KMS-11 (cell line): ENCODE results near the gene STIM2.

ENCODE experiments used
- H2AFZ ChIP-seq: fragments of 200-600 bp; sonication (generic); 2 replicates; pipeline ENCODE4 v1.6.1; 2016; ENCODE audit warnings: antibody characterized with exemption, mixed run types, low read depth
- H3K27ac ChIP-seq: fragments of 200-600 bp; sonication (generic); 2 replicates; pipeline ENCODE4 v1.6.1; 2016; ENCODE audit warnings: mild to moderate bottlenecking, mixed run types
- H3K27me3 ChIP-seq: fragments of 200-600 bp; sonication (generic); 2 replicates; pipeline ENCODE4 v1.6.1; 2017; ENCODE audit warnings: mild to moderate bottlenecking, low read depth, mixed run types, moderate library complexity; ENCODE audit not compliant: insufficient read depth
- H3K36me3 ChIP-seq: fragments of 200-600 bp; sonication (generic); 2 replicates; pipeline ENCODE4 v1.6.1; 2017; ENCODE audit warnings: mild to moderate bottlenecking, mixed run types; ENCODE audit not compliant: insufficient read depth
- H3K4me1 ChIP-seq: fragments of 200-600 bp; sonication (generic); 2 replicates; pipeline ENCODE4 v1.6.1; 2016; ENCODE audit warnings: mild to moderate bottlenecking, low read depth, mixed run types; ENCODE audit not compliant: poor library complexity, severe bottlenecking
- H3K4me2 ChIP-seq: fragments of 200-600 bp; sonication (generic); 2 replicates; pipeline ENCODE4 v1.7.0; 2016; ENCODE audit warnings: mild to moderate bottlenecking, mixed run types
- H3K4me3 ChIP-seq: fragments of 200-600 bp; sonication (generic); IDR thresholded peaks from 2 replicates; pipeline ENCODE4 v1.6.1; 2017; ENCODE audit warnings: low read depth, low read length, mixed read lengths; ENCODE audit not compliant: insufficient read depth
- H3K79me2 ChIP-seq: fragments of 200-600 bp; sonication (generic); 2 replicates; pipeline ENCODE4 v1.6.1; 2016; ENCODE audit warnings: low read depth, mixed run types; ENCODE audit not compliant: insufficient read depth
- H3K9ac ChIP-seq: fragments of 200-600 bp; sonication (generic); 2 replicates; pipeline ENCODE4 v1.6.1; 2016; ENCODE audit warnings: mild to moderate bottlenecking, mixed run types
- H4K20me1 ChIP-seq: fragments of 200-600 bp; sonication (generic); 2 replicates; pipeline ENCODE4 v1.6.1; 2016; ENCODE audit warnings: mild to moderate bottlenecking, mixed run types; ENCODE audit not compliant: insufficient read depth
- CTCF ChIP-seq: fragments of 200-600 bp; sonication (generic); conservative IDR thresholded peaks from 2 replicates; pipeline ENCODE4 v1.6.1; 2017; ENCODE audit warnings: low read depth, mild to moderate bottlenecking, antibody characterized with exemption, low read length, moderate library complexity, mixed read lengths

The STIM2 gene

GRCh38 chr4:26830033-26830432 lies 30.6 kb upstream of the STIM2 start:
- no peak overlapping the region for H2AFZ ChIP-seq
- no peak overlapping the region for H3K4me3 ChIP-seq
- H3K27ac ChIP-seq, result no peak overlapping the region
- TF ChIP-seq CTCF, result no peak
- H3K27me3 ChIP-seq, result no peaks in the 10 kb centered on the region
- no peak overlapping the region for H3K4me2 ChIP-seq
- H3K36me3 ChIP-seq, result no peaks in the 10 kb centered on the region
- no peaks in the 10 kb centered on the region for H3K4me1 ChIP-seq
- H4K20me1 ChIP-seq, result no peaks in the 10 kb centered on the region
- no peak overlapping the region for H3K9ac ChIP-seq
- H3K79me2 ChIP-seq, result no peaks in the 10 kb centered on the region

- Histone ChIP-seq H3K4me3 (no peak overlapping the region), H4K20me1 (no peaks in the 10 kb centered on the region), H3K4me2 (no peak overlapping the region), H3K9ac (no peak overlapping the region), H3K79me2 (no peaks in the 10 kb centered on the region), H2AFZ (no peak overlapping the region), H3K4me1 (no peaks in the 10 kb centered on the region), H3K36me3 (no peaks in the 10 kb centered on the region), H3K27ac (no peak overlapping the region), H3K27me3 (no peaks in the 10 kb centered on the region)
- no peak for TF ChIP-seq CTCF
Measured at GRCh38 chr4:26830701-26831100, 29.9 kb upstream of the STIM2 start.

GRCh38 chr4:26836539-26836938 lies 24.1 kb upstream of the STIM2 start:
- H4K20me1 ChIP-seq, result no peaks in the 10 kb centered on the region
- H3K27me3 ChIP-seq, result no peaks in the 10 kb centered on the region
- no peak for TF ChIP-seq CTCF
- no peak overlapping the region for H2AFZ ChIP-seq
- no peak overlapping the region for H3K4me3 ChIP-seq
- no peaks in the 10 kb centered on the region for H3K4me1 ChIP-seq
- H3K4me2 ChIP-seq, result no peak overlapping the region
- no peaks in the 10 kb centered on the region for H3K36me3 ChIP-seq
- no peak overlapping the region for H3K9ac ChIP-seq
- H3K27ac ChIP-seq, result no peak overlapping the region
- H3K79me2 ChIP-seq, result no peaks in the 10 kb centered on the region

- Histone ChIP-seq H3K4me2 (no peak overlapping the region), H3K4me1 (no peaks in the 10 kb centered on the region), H4K20me1 (no peaks in the 10 kb centered on the region), H3K79me2 (no peaks in the 10 kb centered on the region), H3K9ac (no peak overlapping the region), H2AFZ (no peak overlapping the region), H3K4me3 (no peak overlapping the region), H3K27me3 (no peaks in the 10 kb centered on the region), H3K36me3 (no peaks in the 10 kb centered on the region), H3K27ac (no peak overlapping the region)
- no peak for TF ChIP-seq CTCF
Measured at GRCh38 chr4:26837993-26838842, 22.4 kb upstream of the STIM2 start.
